ENCODE measurements around the gene MUC13. TPM values are rescaled to one million over a fixed set of nuclear protein-coding genes. Genes with fewer than 3 reads are reported as not detected.

Gene MUC13
- total RNA-seq, 4 donors from 2014 or later, result not detected

DNA sequence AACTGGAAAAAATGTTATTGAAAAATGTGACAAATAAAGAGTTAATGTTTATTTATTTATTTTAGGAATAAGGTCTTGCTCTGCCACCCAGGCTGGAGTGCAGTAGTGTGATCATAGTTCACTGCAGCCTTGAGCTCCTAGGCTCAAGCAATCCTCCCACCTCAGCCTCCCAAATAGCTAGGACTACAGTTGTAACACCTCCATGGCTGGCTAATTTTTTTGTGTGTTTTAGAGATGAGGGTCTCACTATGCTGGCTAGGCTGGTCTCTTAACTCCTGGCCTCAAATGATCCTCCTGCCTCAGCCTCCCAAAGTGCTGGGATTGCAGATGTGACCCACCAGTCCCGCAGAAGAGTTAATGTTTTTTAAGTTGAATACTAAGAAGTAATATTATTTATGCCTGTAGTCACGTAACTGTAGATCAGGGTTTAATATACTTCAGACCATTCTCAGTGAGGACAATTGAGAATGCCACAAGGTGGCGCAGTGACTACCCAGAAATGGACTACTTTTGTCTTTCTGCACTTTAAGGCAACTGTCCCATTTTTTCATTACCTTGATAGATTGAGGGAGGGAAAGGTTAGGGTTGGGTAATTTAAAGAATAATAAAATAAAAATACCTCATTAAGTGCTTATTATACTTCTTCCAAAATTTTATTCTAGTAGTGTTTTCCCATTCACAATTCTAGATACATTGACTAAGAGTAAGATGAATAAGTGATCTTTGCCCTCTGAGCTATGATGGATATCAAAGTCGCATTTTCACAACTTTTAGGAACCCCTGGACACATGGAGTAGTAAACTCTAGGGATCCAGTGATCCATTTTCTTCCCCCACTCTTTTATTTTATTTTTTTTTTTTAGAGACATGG lies 6.0 kb downstream of the MUC13 start:
- TF ChIP-seq EP300 (IDR thresholded peaks at IDR 0.05) (no peak), CTCF (IDR thresholded peaks at IDR 0.05) (peak; percentile 63 to 83 (median 75))
- WGBS, 2 donors (ENCODE audit: low coverage in 1 of 2), result 21 to 23% methylated on average over 3 to 4 of the region's 4 CpGs
- no peaks in the 10 kb centered on the region for H3K36me3 ChIP-seq
- peak; percentile 50 for ATAC-seq
- H3K4me1 ChIP-seq, result peaks cover 0 to 18% (median 0%) of the 10 kb centered on the region in 3 donors
- no peak overlapping the region for H3K27ac ChIP-seq
- no peak overlapping the region for H3K4me3 ChIP-seq
- no peaks in the 10 kb centered on the region for H3K9me3 ChIP-seq
- H3K27me3 ChIP-seq, result no peaks in the 10 kb centered on the region

DNA sequence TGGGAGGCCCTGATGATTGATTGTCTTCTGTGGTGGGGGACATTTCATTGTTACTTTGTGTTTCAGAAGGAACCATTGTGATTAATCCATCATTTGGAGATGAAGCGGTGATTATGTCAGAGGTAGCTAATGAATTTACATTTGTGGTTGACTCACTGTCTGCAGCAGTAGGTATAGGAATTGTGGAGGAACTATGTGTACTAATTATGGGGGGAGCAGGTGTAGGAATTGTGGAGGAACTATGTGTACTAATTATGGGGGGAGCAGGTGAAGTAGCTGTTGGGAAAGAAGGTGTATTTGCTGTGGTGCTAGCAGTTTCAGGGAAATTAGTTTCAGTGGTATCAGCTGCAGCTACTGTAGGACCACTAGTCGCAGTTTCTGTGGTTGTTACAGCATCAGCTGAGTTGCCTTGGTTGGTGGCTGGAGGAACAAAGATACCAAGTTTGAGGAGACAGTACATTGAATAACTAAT lies 6.9 kb downstream of the MUC13 start:
- no peak for TF ChIP-seq EP300 (IDR thresholded peaks at IDR 0.05)
- TF ChIP-seq CTCF (IDR thresholded peaks at IDR 0.05), result no peak
- no peak for TF ChIP-seq POLR2AphosphoS5 (IDR thresholded peaks at IDR 0.05)
- no peak for TF ChIP-seq POLR2A (IDR thresholded peaks at IDR 0.05)
- Histone ChIP-seq H3K27me3 (no peaks in the 10 kb centered on the region), H3K4me1 (peaks cover 0 to 18% (median 0%) of the 10 kb centered on the region in 3 donors), H3K36me3 (no peaks in the 10 kb centered on the region), H3K27ac (no peak overlapping the region), H3K4me3 (no peak overlapping the region), H3K9me3 (no peaks in the 10 kb centered on the region)
- no peak for ATAC-seq
- WGBS, 2 donors (ENCODE audit: low coverage in 1 of 2), result 94 to 100% methylated on average over 2 of the region's 2 CpGs

DNA sequence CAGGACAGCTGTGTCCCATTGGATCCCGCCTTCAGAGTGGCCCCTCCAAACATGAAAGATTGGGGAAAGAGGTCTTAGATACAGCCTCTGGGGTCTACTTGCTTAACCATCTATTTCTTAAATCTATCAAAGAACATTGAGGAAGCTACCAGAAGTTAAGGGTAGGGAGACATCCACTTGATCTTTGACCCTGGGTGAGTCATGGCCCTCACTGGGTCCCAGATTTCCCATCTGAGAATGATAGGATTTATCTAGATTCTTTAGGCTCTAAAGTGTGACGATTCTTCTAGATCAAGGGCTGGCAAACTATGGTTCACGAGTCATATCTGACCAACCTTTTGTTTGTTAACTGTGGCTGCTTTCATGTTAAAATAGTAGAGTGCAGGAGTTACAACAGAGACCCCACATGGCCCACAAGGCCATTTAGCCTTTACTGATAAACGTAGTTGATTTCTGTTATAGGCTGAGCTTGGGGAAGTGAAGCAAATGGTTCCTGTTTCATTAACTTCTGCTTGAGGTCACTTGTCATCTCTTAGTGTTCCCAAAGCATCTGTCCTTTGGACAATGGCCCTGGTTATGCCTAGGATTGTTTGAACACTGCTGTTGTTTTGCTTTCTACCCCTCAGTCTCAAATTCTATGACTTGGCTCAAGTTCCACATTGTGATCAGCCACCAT lies 8.0 kb downstream of the MUC13 start:
- Histone ChIP-seq H3K4me1 (peaks cover 0 to 18% (median 0%) of the 10 kb centered on the region in 3 donors), H3K36me3 (no peaks in the 10 kb centered on the region), H3K9me3 (no peaks in the 10 kb centered on the region), H3K27me3 (no peaks in the 10 kb centered on the region), H3K4me3 (no peak overlapping the region), H3K27ac (no peak overlapping the region)
- no peak for TF ChIP-seq EP300 (IDR thresholded peaks at IDR 0.05)
- TF ChIP-seq CTCF (IDR thresholded peaks at IDR 0.05), result no peak
- no peak for TF ChIP-seq POLR2A (IDR thresholded peaks at IDR 0.05)
- no peak for TF ChIP-seq POLR2AphosphoS5 (IDR thresholded peaks at IDR 0.05)
- no peak for ATAC-seq
- WGBS, 2 donors (ENCODE audit: low coverage in 1 of 2), result 84 to 100% methylated on average over 2 to 4 of the region's 4 CpGs

DNA sequence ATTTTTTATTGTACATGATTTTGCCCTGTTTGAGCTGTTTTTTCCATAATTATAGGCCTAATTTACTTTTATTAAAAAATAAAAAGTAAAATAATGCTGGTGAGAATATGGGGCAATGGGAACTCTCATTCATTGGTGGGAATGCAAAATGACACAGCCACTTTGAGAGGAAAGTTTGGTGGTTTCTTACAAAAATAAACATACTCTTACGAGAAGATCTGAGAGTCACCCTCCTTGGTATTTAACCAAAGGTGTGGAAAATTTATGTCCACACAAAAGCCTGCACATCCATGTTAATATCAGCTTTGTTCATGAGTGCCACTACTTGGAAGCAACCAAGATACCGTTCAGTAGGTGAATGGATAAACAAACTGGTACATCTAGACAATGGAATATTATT lies 9.8 kb downstream of the MUC13 start:
- Histone ChIP-seq H3K9me3 (no peaks in the 10 kb centered on the region), H3K4me3 (no peak overlapping the region), H3K27ac (no peak overlapping the region), H3K4me1 (peaks cover 0 to 13% (median 0%) of the 10 kb centered on the region in 3 donors), H3K36me3 (no peaks in the 10 kb centered on the region), H3K27me3 (no peaks in the 10 kb centered on the region)
- WGBS, 2 donors (ENCODE audit: low coverage in 1 of 2), result 83 to 85% methylated on average over 1 to 2 of the region's 2 CpGs
- TF ChIP-seq POLR2AphosphoS5 (IDR thresholded peaks at IDR 0.05), result no peak
- TF ChIP-seq CTCF (IDR thresholded peaks at IDR 0.05), result no peak
- TF ChIP-seq EP300 (IDR thresholded peaks at IDR 0.05), result no peak
- no peak for TF ChIP-seq POLR2A (IDR thresholded peaks at IDR 0.05)
- ATAC-seq, result no peak
